ENCODE results near the gene RUNX2.
"Not testable (repeated sequence)": the region's sequence is repeated elsewhere in the genome, so short reads cannot be mapped to it uniquely, and the experiment has no call there.

DNA sequence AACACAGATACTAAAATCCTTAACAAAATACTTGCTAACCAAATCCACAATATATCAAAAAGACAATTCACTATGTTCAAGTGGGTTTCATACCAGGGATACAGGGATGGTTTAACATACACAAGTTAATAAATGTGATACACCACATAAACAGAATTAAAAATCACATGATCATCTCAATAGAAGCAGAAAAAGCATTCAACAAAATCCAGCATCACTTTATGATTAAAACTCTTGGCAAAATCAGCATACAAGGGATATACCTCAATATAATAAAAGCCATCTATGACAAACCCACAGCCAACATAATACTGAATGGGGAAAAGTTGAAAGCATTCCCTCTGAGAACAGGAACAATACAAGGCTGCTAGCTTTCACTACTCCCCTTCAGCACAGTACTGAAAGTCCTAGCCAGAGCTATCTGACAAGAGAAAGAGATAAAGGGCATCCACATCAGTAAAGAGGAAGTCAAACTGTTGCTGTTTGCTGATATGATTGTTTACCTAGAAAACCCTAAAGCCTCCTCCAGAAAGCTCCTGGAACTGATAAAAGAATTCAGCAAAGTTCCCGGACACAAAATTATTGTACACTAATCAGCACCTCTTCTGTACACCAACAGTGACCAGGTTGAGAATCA lies 33.9 kb upstream of the RUNX2 start:
- TF ChIP-seq, protein P1, sequence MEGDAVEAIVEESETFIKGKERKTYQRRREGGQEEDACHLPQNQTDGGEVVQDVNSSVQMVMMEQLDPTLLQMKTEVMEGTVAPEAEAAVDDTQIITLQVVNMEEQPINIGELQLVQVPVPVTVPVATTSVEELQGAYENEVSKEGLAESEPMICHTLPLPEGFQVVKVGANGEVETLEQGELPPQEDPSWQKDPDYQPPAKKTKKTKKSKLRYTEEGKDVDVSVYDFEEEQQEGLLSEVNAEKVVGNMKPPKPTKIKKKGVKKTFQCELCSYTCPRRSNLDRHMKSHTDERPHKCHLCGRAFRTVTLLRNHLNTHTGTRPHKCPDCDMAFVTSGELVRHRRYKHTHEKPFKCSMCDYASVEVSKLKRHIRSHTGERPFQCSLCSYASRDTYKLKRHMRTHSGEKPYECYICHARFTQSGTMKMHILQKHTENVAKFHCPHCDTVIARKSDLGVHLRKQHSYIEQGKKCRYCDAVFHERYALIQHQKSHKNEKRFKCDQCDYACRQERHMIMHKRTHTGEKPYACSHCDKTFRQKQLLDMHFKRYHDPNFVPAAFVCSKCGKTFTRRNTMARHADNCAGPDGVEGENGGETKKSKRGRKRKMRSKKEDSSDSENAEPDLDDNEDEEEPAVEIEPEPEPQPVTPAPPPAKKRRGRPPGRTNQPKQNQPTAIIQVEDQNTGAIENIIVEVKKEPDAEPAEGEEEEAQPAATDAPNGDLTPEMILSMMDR (optimal IDR thresholded peaks at IDR 0.05 in 1 of 3, IDR thresholded peaks at IDR 0.05 in 1 of 3, conservative IDR thresholded peaks at IDR 0.05 in 1 of 3; ENCODE audit: extremely low read depth in 1 of 3, insufficient read depth in 2 of 3, low read length in 3 of 3): not testable (repeated sequence)
- TF ChIP-seq EZH2 (IDR thresholded peaks at IDR 0.05; ENCODE audit: low read length): not testable (repeated sequence)
